ENCODE measurements around the gene UTP14A.

- TF ChIP-seq CTCF (IDR thresholded peaks at IDR 0.05; ENCODE audit: low read depth, low read length) (no peak), EZH2phosphoT487 (IDR thresholded peaks at IDR 0.05; ENCODE audit: low read depth) (no peak)
Measured at GRCh38 chrX:129976441-129976840, 70.5 kb downstream of the UTP14A start.
